GM19023 (cell line): ENCODE results near the gene SAMD13.
A peak's percentile ranks its signal among the peaks of the same experiment; 100 is the strongest.
"Not testable (repeated sequence)": the region's sequence is repeated elsewhere in the genome, so short reads cannot be mapped to it uniquely, and the experiment has no call there.

Source experiments
- ATAC-seq: cut with Tn5 transposase; IDR thresholded peaks from one replicate; pipeline ENCODE4 v1.9.1; 2021; ENCODE audit warnings: mild to moderate bottlenecking, moderate library complexity; ENCODE audit not compliant: unreplicated experiment

Gene SAMD13

GRCh38 chr1:84283381-84283780 is 18.1 kb upstream of the SAMD13 start:
- no peak for ATAC-seq

GRCh38 chr1:84286071-84286470 is 15.4 kb upstream of the SAMD13 start:
- ATAC-seq: no peak

DNA sequence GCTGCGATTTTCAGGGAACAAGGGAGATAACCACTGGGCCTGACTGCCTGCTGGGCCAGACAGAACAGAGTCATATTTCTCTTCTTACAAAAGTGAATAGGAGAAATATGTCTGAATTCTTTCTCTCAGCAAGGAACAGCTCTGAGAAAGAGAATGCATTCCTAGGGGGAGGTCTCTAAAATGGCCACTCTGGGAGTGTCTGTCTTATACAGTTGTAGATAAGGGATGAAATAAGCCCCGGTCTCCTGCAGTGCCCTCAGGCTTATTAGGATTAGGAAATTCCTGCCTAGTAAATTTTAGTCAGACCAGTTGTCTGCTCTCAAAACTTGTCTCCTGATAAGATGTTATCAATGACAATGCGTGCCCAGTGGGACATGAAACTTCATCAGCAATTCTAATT is 14.1 kb upstream of the SAMD13 start:
- ATAC-seq: not testable (repeated sequence)

DNA sequence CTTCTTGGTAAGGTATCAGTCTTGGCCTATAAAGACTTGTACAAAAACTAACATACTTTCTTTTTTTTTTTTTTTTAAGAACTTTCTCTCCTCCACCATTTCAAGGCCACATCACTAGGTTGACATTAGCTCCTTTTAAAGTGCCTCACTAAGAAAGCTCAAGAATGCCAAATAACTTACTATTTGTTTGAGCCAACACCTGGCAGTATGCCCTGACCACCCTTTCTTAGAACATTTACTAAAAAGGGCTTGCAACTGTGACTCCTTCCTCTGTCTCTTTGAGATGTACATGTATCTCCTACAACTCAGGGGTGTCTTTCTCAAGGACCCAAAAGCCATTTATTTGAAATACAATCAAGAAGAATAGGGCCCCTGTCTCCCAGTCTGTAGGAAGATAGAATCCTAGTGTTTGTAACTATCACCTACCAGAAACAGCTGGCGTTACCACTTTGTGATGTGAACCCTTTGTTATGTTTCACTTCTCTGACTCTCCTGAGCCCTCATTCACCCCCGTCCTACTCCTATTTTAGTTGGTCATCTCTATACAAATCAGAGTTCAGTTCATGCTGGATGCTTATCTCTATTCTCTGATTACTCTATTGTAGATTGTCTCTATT is 12.2 kb upstream of the SAMD13 start:
- ATAC-seq: no peak

GRCh38 chr1:84291882-84292655 is 9.4 kb upstream of the SAMD13 start:
- ATAC-seq: no peak

DNA sequence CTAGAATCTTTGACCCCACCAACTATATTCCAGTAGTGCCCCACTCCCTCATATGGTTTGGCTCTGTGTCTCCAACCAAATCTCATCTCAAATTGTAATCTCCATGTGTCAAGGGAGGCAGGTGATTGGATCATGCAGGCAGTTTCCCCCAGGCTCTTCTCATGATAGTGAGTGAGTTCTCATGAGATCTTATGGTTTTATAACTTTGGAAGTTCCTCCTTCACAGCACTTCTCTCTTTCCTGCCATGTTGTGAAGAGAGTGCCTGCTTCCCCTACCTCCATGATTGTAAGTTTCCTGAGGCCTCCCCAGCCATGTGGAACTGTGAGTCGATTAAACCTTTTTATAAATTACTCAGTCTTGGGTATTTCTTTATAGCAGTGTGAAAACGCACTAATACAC is 7.7 kb upstream of the SAMD13 start:
- ATAC-seq: no peak

DNA sequence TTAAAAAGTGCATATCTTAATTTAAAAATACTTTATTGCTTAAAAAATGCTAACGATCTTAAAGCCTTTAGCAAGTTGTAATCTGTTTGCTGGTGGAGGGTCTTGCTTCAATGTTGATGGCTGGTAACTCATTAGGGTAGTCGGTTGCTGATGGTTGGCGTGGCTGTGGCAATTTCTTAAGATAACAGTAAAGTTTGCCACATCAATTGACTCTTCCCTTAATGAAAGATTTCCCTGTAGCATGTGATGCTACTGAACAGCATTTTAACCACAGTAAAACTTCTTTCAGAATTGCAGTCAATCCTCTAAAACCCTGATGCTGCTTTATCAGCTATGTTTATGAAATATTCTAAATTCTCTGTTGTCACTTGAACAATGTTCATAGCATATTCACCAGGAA is 6.8 kb upstream of the SAMD13 start:
- no peak for ATAC-seq

DNA sequence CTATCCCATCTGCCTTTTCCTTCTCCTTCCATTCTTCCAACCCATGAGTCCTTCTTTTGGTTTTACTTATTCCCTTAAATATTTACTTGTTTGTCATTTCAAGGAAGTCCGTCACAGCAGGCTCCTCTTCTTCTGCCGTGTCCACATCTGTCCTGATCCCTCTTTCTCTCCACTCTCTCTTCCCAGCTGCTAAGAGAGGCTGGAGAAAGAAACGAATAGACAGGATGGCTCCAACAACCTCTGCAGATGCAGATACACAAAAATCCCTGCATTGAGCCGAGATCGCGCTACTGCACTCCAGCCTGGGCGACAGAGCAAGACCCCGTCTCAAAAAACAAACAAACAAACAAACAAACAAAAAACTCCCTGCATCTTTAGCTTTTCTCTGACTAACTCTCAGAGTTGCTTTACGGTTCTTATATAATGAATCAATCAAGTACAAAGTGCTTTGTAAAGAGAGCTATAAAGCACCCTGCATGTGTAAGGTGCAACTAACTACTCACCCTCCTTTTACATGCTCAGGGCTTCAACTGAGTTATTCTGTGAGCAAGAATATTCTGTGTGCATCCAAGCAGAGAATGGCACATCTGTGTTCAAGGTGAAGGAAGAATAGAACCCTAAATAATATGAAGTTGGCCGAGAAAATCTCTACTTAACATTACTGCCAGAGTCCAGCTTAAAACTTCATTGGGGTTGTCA is 3.8 kb upstream of the SAMD13 start:
- no peak for ATAC-seq

GRCh38 chr1:84298328-84298683 is 3.2 kb upstream of the SAMD13 start:
- peak; percentile 83 for ATAC-seq

- ATAC-seq: peak; percentile 46
Observed at GRCh38 chr1:84298684-84299535, 2.6 kb upstream of the SAMD13 start.

DNA sequence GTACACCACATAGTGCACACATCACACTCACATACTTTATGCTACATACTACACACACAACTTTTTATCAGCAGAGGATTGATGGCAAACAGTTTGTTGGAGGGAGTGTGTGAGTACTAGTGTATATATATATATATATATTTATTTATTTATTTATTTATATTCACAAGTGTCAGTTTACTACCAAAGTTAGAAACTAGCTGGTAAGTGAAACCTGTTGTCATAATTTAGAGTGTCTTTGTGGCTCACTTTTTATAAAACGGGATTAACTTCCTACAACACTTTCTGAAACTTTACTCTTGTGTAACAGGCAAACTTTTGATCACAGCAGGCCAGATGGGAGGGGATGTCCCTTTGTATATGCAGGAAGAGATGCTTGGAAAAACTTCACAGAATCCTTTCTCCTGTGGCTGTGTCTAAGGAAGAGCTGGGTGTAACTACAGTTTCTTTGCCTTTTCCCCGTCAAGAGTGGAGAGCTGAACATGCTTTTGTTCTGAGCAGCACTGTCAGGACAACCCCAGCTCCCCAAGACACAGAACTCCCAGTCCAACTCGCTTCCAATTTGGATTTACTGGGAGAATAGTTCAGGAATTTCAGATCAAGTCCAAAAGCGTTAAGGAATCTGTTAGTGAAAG is 1.9 kb upstream of the SAMD13 start:
- ATAC-seq: no peak

DNA sequence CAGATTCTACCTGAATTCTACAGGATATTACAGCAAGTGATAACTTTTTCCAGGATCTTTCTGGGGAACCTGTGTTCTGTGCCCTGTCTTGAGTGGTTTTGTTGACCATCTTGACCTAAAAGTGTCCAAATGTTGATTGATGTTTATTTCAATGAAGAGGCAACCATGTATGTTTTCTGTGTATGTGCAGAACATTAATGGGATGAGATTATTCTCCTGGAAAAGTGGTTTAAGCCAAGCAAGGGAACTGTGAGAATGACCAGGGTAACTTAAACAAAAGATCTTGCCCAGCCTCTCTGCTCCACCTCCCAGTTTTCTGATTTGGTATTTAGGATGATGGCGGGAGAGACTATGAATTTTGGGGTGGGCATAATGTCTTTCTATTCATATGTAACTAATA is 1.0 kb upstream of the SAMD13 start:
- ATAC-seq: no peak

- no peak for ATAC-seq
Observed at GRCh38 chr1:84301785-84302385, 377 bp downstream of the SAMD13 start.

DNA sequence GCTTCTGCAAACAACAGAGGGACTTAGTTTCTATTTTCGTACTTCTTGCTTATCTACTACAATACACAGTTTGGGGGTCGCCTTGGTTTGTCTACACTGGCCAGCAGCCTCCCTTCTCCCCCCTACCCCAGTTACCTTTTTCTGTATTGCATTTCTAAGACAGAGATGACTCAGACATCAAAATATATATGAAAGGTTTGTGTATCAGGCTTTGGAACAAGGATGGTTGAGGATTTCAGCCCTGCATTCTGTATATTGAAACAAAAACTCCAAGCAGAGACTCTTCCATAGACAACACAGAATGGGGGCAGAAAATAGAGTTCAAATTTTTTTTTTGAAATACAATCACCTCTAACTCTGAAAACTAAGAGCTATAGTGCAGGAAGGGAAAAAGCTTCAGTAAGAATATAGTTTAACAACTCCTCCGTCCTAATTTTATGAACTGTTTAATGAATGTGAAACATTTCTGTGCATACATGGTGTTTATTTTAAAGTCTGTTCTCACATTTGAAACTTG is 1.9 kb downstream of the SAMD13 start:
- no peak for ATAC-seq

DNA sequence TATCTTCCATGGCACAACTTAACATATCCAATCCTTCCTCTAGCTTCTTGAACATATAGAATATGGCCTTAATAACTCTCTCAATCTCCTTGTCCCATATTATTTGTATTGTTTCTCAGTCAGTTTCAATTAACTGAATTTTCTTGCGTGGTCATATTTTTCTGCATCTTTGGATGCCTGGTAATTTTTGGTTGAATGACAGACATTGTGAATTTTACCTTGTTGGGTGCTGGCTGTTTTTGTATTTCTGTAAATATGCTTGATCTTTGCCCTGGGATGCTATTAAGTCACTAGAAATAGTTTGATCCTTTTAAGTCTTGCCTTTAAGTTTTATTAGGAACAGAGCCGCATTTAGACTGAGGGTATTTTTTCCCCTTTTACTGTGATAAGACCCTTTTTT is 5.9 kb downstream of the SAMD13 start:
- no peak for ATAC-seq

DNA sequence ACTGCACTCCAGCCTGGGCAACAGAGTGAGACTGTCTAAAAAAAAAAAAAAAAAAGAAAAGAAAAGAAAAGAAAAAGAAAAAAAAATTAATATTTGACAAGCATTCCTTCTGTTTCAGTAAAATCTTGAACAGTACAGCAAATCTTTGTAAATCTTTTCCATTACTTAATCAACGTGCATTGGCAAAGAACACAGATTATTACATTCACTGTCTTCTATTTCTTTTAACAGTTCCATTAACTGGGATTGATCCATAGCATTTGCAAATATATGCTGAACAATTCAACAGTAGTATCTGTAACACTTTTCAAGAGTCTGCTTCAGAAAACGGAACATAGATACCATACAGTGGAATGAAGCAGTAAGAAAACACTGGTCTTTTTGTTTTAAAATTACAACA is 9.8 kb downstream of the SAMD13 start:
- no peak for ATAC-seq

DNA sequence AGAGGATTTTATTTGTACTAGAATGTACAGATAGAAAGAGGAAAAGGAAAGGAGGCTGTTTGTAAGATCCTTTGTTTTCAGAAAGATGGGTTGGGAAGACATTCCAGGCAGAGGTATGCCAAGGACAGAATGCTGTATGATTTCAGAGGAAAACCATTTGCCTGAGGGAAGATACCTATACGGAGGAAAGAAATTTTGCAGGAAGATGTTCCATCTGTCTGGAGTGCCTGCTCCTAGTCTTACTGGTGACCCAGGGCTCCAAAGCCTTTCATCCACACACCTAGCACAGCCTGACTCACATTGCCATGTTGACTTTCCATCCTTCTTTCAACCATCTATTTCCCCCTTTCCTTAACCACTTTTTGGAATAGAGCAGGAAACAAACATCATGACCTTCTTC is 18.2 kb downstream of the SAMD13 start:
- ATAC-seq: no peak

DNA sequence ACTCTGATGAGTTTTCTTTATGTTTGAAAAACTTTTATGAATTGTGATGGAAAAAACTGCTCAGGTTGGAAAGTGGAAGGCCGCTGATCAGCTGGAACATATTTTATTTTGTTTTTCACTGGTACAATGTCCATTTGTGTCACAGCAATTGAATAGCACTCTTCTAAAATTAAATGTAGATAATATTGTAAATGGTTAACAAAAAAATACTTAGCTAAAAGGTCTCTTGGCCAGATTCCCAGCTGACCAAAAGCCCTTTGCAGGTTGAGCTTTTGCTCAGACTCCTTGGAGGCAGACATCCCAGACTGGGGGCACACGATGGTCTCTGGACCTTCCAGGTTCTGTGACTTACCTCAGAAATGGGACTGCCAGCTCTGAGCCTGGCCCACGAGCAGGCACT is 26.3 kb downstream of the SAMD13 start:
- ATAC-seq: no peak

DNA sequence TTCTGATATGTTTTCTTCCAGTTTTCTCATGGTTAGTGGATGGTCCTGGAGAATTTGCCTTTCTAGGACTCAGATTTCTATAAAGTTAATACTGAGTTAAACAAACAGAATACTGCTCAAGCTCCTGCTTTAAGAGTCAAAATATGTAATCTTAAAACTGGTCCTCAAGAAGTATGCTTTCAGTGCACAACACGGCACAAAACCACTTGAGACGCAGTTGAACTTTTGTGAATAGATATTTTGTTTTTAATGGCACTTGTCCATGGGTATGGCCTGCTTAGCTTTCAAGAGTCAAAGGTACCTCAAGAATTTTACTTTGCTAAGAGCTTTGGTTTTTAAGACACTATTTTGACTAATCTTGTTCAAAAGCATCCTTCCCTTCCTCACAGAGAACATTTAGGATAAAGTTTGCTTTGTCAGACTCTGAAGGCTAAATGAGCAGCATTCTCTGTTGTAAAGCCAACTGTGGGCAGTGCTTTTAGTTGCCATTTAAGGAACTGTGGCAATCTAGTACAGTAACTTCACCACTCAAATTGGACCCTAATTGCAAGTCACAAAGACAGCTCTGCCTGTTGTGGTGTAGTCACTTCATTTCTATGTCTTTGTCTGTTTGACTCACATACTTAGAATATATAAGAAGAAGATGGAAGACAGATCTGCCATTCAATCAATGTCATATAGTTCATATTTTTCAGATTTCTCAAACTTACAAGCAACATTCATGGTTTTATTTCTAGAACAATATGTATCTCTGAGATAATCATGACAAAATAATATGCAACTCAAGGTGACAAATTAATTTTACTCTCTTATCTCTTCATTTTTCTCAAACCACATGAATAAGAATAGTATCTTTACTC is 28.8 kb downstream of the SAMD13 start:
- ATAC-seq: no peak
